Activated T-helper 1 cell treated with anti-CD3 and anti-CD28 coated beads, Interleukin-12 subunit alpha, Interleukin-12 subunit beta, Interleukin-2, Interleukin-4 antibody, amounts not matched to agents 30 ng/mL and 10 ng/mL and 1 ng/mL, durations not matched to agents 14 hours and 24 hours and 36 hours (primary cell): Measurements from ENCODE around the gene FOXF2. TPM values are rescaled to one million over a fixed set of nuclear protein-coding genes. Genes with fewer than 3 reads are reported as not detected.
A peak's percentile ranks its signal among the peaks of the same experiment; 100 is the strongest.

ENCODE experiments used
- DNase-seq: peaks from one replicate; pipeline ENCODE4 v3.0.0; 2021; ENCODE audit warnings: low spot score
- H3K27ac Mint-ChIP-seq: one replicate; pipeline ENCODE4 v1.8.0; 2021; ENCODE audit warnings: mild to moderate bottlenecking, mixed read lengths
- H3K27me3 Mint-ChIP-seq: one replicate; pipeline ENCODE4 v1.8.0; 2022; ENCODE audit warnings: mild to moderate bottlenecking, moderate library complexity, mixed read lengths; ENCODE audit not compliant: insufficient read depth
- H3K36me3 Mint-ChIP-seq: one replicate; pipeline ENCODE4 v1.8.0; 2021; ENCODE audit warnings: low read depth, mixed read lengths
- H3K4me1 Mint-ChIP-seq: one replicate; pipeline ENCODE4 v1.8.0; 2021; ENCODE audit warnings: low read depth, mixed read lengths
- H3K4me3 Mint-ChIP-seq: one replicate; pipeline ENCODE4 v1.8.0; 2021; ENCODE audit warnings: mild to moderate bottlenecking, moderate library complexity, mixed read lengths
- H3K9me3 Mint-ChIP-seq: one replicate; pipeline ENCODE4 v1.8.0; 2021; ENCODE audit warnings: mixed read lengths
- intact Hi-C: fragments of 100-400 bp; cut with micrococcal nuclease; formaldehyde crosslinking; loops from one replicate; pipeline ENCODE4 v1.15.1; 2024
- total RNA-seq: library from RNA; stranded (reverse); gene quantifications from 2 replicates; pipeline ENCODE4 v1.2.3, GENCODE V29; 2022

Gene FOXF2
- total RNA-seq, 1 donor from 2014 or later = not detected

DNA sequence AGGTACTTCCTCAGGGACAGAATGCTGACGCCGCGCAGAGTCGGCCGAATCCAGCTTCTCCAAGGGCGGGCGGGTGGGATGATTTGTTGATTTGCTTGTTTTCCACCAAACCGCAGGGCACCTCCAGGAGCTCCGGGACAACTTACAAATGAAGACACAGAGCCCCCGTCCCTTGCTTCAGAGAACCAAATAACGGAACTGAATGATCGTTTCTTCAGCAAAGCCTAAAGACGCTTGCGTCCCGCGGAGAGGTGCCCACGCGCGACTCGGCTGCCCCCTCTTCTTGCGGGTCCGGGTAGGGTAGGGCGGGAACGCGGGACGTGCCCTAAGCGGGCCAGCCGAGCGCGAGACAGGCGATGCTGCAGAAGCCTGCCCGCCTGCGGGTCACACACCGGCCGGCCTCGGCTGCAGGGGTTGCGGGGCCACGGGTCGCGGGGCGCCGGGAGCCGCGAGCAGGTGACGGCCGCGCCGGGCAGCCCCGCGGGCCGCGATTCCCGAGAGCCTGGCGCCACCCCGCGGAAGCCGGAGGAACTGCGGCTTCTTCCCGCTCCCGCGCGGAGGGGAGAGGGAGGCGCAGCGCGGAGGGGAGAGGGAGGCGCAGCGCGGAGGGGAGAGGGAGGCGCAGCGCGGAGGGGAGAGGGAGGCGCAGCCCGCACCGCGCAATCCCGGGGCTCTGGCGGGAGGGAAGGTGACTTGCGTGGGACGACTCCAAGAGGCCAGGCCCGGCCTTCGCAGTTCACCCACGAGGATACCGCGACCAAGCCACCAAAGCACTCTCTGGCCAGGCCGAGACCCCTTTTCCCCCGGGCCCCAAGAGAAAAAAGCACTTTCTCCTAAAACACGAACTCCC, 7.7 kb upstream of the FOXF2 start:
- Mint-ChIP-seq H3K27ac (no peak overlapping the region), H3K9me3 (no peaks in the 10 kb centered on the region), H3K4me1 (peaks cover 20% of the 10 kb centered on the region), H3K27me3 (peaks cover 67% of the 10 kb centered on the region), H3K4me3 (no peak overlapping the region), H3K36me3 (no peaks in the 10 kb centered on the region)
- intact Hi-C loops = loop anchor here (1.0 to 5.0 kb wide), 5 partner anchors 13 to 989 kb away; partner anchors contain the start of gene IRF4
- peak; percentile 41 for DNase-seq

DNA sequence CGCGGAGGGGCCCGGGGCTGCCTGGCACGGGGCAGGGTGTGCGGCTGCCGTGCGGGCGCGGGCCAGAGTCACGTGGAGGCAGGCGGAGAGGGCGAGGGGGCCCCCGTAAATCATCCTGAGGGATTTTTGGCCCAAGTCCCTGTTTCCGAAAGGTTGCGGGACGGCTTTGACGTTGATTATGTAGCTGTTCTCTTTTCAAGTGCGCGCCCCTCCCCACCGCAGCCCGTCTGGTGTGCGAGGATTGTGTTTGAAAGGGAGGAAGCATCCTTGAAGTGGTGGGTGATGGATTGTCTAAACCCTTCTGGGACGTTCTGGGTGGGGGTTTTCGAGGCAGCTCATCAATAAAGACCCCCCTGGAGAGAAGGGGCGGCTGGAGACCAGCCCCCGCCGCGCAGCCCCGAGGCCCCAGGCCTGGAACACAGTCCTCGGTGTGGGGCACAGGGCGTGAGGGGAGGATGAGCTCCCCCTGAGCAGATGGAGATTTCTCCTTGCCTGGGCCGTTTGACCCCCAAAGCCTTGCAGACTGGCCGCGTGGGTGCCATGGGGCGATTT, 7.0 kb upstream of the FOXF2 start:
- Mint-ChIP-seq H3K4me3 (no peak overlapping the region), H3K9me3 (no peaks in the 10 kb centered on the region), H3K27me3 (peaks cover 68% of the 10 kb centered on the region), H3K27ac (no peak overlapping the region), H3K36me3 (no peaks in the 10 kb centered on the region), H3K4me1 (peaks cover 20% of the 10 kb centered on the region)
- intact Hi-C loops = loop anchor here (1.0 to 5.0 kb wide), 3 partner anchors 585 to 990 kb away; partner anchors contain the start of gene IRF4
- DNase-seq = no peak

- no peak for DNase-seq
- Mint-ChIP-seq H3K36me3 (no peaks in the 10 kb centered on the region), H3K27me3 (peaks cover 68% of the 10 kb centered on the region), H3K4me1 (peaks cover 20% of the 10 kb centered on the region), H3K27ac (no peak overlapping the region), H3K9me3 (no peaks in the 10 kb centered on the region), H3K4me3 (no peak overlapping the region)
- intact Hi-C loops = loop anchor here (1.0 to 5.0 kb wide), 3 partner anchors 586 to 991 kb away; partner anchors contain the start of gene IRF4
These were observed 6.3 kb upstream of the FOXF2 start for GRCh38 chr6:1382883-1383728.

DNA sequence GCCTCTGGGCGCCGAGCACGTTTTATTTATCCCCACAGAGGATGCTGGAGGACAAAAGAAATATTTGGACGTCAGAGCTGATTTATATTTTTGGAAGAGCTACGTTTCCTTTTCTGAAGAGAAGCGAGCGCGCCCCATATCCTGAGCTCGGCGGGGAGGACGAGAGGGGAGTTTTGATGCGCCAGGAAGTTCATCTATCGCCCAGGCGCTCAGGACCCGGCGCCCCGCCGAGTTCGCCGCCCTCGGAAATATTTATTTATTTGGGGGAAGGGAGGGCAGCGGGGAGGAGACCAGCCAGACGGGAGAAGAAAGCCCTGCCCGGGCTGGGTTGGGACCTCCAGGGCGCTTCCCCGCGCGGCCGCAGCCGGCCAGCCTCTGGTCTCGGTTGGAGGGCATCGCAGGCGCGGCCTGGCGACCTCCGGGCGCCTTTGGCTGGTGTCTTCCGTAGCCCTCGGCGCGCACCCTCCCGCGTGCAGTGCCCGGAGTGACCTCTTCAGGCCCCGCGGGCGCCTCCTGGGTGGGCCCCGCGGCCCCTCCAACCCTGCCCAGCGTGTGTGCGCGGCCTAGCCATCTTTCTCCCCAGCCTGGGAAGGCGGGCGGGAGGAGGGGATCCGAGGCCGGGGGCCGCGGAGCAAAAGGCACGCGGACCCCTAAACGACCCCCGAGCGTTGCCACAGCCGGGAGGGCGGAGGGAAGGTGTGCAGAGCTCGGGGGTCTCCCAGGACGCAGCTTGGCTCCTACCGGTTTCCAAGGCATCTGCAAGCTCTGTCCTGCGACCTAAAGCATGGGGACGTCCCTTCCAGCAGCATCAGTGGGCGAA, 5.4 kb upstream of the FOXF2 start:
- no peaks in the 10 kb centered on the region for H3K36me3 Mint-ChIP-seq
- no peaks in the 10 kb centered on the region for H3K9me3 Mint-ChIP-seq
- H3K27ac Mint-ChIP-seq = no peak overlapping the region
- DNase-seq = no peak
- H3K4me3 Mint-ChIP-seq = no peak overlapping the region
- intact Hi-C loops = loop anchor here (5.0 kb wide), 2 partner anchors 672 to 992 kb away; partner anchors contain the start of gene IRF4
- H3K4me1 Mint-ChIP-seq = peaks cover 19% of the 10 kb centered on the region
- peaks cover 74% of the 10 kb centered on the region for H3K27me3 Mint-ChIP-seq

DNA sequence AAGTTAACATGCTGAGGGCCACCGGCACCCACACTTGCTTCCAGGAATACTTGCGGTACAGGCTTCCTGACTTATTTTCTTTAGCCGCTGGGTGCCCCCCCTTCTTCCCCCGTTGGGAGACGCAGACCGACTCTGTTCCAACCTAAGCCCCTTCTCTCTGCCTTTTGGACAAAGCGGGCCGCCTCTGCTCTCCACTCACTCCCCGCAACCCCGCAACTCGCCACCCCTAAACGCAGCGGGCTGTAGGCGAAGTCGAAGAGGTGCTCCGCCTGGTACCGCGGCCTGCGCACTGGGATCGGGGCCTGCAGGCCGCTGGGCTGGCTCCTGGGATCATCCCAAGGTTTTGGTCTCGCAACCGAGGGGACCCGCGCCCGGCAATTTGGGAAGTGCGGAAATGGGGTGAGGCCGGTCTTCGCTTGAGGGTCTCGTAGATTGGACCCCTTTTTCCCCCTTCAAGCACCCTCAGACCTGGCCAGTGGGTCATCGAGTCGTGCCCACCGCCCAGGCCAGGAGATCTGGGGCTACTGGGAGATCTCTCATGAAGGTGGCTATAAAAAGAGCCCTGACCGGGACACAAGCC, 4.7 kb upstream of the FOXF2 start:
- intact Hi-C loops = loop anchor here (5.0 kb wide), 2 partner anchors 672 to 992 kb away; partner anchors contain the start of gene IRF4
- Mint-ChIP-seq H3K9me3 (no peaks in the 10 kb centered on the region), H3K36me3 (no peaks in the 10 kb centered on the region), H3K27ac (no peak overlapping the region), H3K4me3 (no peak overlapping the region), H3K27me3 (peaks cover 71% of the 10 kb centered on the region), H3K4me1 (peaks cover 15% of the 10 kb centered on the region)
- DNase-seq = no peak

GRCh38 chr6:1385129-1386037, 4.0 kb upstream of the FOXF2 start:
- H3K27ac Mint-ChIP-seq = peak overlapping the region; percentile 74
- no peak for DNase-seq
- intact Hi-C loops = loop anchor here (2.0 kb wide), 1 partner anchor 227 kb away; no protein-coding TSS in a partner anchor
- H3K4me3 Mint-ChIP-seq = no peak overlapping the region
- no peaks in the 10 kb centered on the region for H3K9me3 Mint-ChIP-seq
- H3K36me3 Mint-ChIP-seq = no peaks in the 10 kb centered on the region
- peaks cover 15% of the 10 kb centered on the region for H3K4me1 Mint-ChIP-seq
- H3K27me3 Mint-ChIP-seq = peaks cover 67% of the 10 kb centered on the region

DNA sequence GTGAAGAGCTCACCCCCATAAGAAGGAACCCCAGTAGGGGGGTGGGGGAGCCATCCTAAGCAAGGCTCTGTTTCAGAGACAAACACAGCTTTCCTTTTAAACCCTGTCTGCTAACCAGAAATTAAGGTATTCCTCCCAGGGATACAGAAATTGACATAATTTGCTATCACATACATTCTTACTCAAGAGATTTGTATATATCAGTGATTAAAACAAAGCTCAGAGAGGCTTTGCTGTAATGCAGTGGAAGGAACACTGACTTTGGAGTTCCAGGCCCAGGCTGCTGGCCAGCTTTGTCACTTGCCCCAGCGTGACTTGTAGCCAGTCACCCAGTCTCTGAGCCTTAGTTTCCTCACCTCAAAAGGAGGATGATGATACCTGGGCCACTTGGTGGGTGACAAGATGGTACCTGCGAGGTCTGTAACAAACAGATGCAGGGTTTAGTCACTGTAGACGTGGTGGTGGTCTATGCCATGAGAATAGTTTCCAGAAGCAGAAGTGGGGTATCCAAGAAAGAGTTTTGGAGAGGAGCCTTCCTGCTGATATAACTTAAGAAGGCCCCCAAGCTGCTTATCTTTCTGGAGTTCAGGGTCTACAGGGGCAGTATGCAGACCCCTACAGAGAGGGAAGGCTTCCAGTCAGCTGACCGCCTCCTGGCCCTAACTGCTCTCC, 3.2 kb upstream of the FOXF2 start:
- no peak for DNase-seq
- peak overlapping the region; percentile 74 for H3K27ac Mint-ChIP-seq
- no peak overlapping the region for H3K4me3 Mint-ChIP-seq
- H3K9me3 Mint-ChIP-seq = no peaks in the 10 kb centered on the region
- H3K27me3 Mint-ChIP-seq = peaks cover 63% of the 10 kb centered on the region
- H3K4me1 Mint-ChIP-seq = peaks cover 8% of the 10 kb centered on the region
- intact Hi-C loops = loop anchor here (2.0 kb wide), 1 partner anchor 227 kb away; no protein-coding TSS in a partner anchor
- no peaks in the 10 kb centered on the region for H3K36me3 Mint-ChIP-seq

DNA sequence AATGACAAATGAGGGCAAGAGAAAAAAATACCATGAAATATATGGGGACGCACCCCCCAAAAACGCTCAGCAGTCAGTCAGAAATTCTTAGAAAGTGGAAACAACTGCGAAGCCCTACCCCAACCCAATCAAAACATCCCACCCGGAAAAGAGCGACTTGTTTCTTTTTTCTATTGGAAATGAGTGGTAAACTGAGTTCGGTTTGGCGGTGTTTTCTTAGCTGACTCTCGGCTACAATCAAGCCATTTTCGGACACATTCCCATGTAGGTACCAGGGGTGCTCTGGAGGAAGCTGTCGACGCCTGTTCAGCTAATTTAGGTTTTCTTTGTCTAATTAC, 1.9 kb upstream of the FOXF2 start:
- Mint-ChIP-seq H3K36me3 (no peaks in the 10 kb centered on the region), H3K9me3 (no peaks in the 10 kb centered on the region), H3K27me3 (peaks cover 73% of the 10 kb centered on the region), H3K4me1 (peaks cover 8% of the 10 kb centered on the region), H3K4me3 (no peak overlapping the region), H3K27ac (no peak overlapping the region)
- intact Hi-C loops = loop anchor here (2.0 kb wide), 1 partner anchor 225 kb away; no protein-coding TSS in a partner anchor
- no peak for DNase-seq

GRCh38 chr6:1387876-1388629, 1.3 kb upstream of the FOXF2 start:
- intact Hi-C loops = loop anchor here (2.0 kb wide), 1 partner anchor 225 kb away; no protein-coding TSS in a partner anchor
- Mint-ChIP-seq H3K27ac (no peak overlapping the region), H3K4me1 (peaks cover 8% of the 10 kb centered on the region), H3K36me3 (no peaks in the 10 kb centered on the region), H3K27me3 (peaks cover 71% of the 10 kb centered on the region), H3K9me3 (no peaks in the 10 kb centered on the region), H3K4me3 (no peak overlapping the region)
- no peak for DNase-seq

DNA sequence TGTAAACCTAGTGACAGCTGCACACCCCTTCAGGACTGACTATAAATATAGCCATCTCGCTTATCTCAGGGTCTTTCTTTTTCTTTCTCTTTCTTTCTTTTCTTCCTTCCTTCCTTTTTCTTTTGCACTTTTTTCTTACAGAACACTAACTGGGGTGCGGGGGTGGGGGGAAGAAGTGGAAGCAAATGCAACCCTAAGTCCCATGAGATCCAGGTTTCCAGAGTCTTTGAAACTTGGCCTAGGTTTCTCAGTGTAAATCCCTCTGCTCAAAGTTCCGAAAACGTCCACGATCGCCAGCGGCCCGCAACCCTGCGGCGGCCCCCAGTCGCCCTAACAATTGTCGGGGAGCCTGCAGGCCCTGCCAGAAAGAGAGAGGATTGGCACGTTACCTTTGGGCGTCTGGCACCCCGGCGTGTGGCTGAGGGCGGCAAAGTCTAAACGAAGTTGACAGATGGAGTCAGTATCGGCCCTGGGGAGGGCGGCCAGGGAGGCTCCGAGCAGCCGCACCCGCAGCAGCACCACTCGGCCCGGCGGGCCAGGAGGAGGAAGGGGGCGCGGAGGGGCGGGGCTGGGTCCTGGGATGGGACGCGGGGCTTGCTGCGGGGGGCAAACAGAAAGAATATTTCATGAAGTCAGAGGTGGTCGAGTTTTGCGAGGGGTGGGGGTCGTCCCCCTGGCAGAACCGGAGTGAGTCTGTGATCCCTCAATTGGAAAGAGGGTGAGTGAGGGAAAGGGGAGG, 577 bp upstream of the FOXF2 start:
- peaks cover 72% of the 10 kb centered on the region for H3K27me3 Mint-ChIP-seq
- DNase-seq = no peak
- intact Hi-C loops = no loop called here
- peak overlapping the region; percentile 61 for H3K27ac Mint-ChIP-seq
- peak overlapping the region; percentile 20 for H3K4me3 Mint-ChIP-seq
- peaks cover 8% of the 10 kb centered on the region for H3K4me1 Mint-ChIP-seq
- no peaks in the 10 kb centered on the region for H3K9me3 Mint-ChIP-seq
- H3K36me3 Mint-ChIP-seq = no peaks in the 10 kb centered on the region
